Stimulated activated CD8-positive, alpha-beta memory T cell treated with anti-CD3 and anti-CD28 coated beads, Interleukin-15, amount 100 ng/mL, for 1 hour (primary cell): ENCODE measurements around the gene NFYB.
"Not testable (repeated sequence)": the region's sequence is repeated elsewhere in the genome, so short reads cannot be mapped to it uniquely, and the experiment has no call there.

Experiments
- DNase-seq: peaks from one replicate; pipeline ENCODE4 v3.0.0-alpha.2; 2020; ENCODE audit warnings: low read depth

The NFYB gene

DNA sequence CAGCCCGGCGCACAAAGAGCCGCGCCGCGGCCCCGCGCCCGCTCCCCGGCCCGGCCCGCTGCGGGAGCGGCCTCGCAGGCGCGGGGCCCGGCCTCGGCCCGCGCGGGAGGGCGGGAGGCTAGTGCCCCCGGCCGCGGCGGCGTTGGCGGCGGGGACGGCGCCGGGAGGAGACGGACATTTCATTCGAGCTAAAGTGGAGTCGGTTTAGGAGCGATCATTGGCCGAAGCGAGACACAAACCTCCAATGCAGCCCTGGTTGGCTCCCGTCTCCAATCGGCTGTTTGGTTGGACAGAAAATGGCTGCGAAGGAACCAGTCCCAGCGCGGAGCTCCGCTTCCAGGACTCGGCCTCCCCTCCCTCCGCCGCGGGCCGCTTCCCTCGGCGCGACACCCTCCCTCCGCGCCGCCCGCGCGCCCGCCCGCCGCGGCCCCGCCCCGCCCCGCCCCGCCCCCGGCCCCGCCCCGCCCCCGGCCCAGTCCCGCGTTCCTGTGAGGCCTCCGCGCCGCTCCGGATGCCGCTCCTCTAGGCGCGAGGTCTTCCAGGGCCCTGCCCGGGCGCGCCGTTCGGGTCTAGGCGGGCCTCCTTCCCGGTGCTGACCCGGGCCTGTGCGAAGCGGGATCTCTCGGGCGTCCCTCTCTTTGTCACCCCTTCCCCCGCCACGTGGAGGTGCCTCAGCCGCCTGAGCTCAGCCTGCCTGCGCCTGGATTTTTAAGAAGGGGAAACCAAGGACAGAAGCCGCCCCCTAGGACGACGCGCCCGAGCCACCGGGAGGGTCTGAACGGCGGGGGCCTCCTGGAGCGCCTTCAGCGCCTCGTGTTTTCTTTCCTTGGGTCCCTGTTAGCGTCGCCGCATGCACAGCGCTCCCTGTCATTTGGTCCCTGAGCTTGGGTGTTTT lies at the start of gene NFYB:
TSS of gene NFYB (minus strand) at position 309 of the 895 bp plus-strand sequence. CDS start 2,757 bp downstream, outside the sequence.
- DNase-seq: peak; percentile 75

GRCh38 chr12:104187446-104188155 lies 49.6 kb upstream of the NFYB start:
- DNase-seq: no peak

DNA sequence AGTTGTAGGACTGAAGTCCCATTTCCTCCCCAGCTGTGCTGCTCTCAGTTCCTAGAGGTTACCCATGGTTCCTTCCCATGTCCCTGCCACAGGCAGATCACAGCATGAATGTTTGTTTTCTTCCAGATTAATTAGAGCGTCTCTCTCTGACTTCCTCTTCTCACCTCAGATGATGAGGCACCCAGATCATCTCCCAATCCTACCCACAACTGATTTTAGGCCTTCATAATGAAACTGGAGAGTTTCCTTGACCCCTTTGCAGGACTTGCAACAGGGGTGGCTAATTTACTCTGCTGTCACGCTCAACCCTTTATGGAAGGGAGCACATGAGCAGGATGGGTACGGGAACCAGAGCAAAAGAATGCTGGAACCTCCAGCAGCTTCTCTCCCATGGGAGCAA lies 45.4 kb upstream of the NFYB start:
- DNase-seq: no peak

GRCh38 chr12:104182621-104183378 lies 44.8 kb upstream of the NFYB start:
- DNase-seq: no peak

- DNase-seq: no peak
Measured at GRCh38 chr12:104182144-104182543, 44.1 kb upstream of the NFYB start.

- no peak for DNase-seq
Measured at GRCh38 chr12:104181313-104181712, 43.3 kb upstream of the NFYB start.

DNA sequence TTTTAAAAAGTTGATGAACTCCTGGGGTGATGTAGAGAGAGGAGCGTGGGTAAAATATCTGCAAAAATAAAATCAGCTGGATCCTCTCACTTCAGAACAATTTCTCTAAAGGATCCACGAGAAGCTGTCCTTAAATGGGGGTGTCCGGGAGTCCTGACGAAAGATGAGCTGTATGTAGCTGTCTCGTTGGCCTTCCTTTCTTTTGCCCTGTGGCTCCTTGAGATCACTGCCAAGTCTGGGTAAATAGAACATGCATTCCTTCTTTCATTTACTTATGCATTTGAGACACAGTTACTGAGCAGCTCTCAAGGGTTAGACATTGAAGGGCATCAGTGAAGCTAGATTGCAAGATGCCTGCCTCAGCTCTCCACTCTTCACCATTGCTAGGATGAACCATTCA lies 42.4 kb upstream of the NFYB start:
- DNase-seq: no peak

DNA sequence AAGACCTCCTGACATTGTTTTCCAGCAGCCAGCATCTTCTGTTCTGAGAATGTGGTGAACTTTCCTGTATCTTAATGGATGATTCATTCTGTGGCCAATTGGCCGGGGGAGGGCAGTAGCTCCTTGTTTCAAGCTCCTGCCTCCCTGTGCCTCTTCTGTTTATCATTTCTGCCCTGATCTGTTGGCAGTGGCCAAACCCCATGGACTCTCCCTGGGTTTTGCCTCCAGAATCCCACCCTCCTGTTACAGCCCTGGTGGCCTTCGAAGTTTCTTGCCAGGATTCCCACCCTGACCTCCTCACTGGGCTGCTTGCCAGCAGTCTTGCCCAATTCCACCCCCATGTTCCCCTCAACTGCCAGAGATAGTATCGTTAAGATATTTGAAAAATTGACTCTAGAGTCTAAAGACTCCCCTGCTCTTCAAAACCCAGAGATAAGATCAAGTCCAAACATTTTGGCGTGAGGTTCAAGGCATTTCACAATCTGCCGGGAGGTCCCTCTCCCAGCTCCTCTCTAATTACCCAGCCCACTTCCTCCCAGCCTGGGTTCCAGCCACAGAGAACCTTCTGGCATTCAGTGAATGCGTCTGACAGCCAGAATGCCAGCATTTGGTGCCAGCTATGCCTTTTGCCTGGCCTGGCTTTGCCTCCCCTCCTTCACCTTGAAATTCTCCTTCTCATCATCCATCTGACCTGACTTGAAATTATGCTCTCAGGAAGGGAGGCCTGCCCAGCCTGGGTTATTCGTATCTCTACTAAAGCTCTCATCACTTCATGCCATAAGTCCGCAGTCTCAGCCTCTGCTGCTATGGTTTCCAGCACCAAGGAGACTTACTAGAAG lies 39.9 kb upstream of the NFYB start:
- DNase-seq: no peak

- no peak for DNase-seq
Measured at GRCh38 chr12:104177336-104177662, 39.3 kb upstream of the NFYB start.

GRCh38 chr12:104175726-104176247 lies 37.8 kb upstream of the NFYB start:
- no peak for DNase-seq

DNA sequence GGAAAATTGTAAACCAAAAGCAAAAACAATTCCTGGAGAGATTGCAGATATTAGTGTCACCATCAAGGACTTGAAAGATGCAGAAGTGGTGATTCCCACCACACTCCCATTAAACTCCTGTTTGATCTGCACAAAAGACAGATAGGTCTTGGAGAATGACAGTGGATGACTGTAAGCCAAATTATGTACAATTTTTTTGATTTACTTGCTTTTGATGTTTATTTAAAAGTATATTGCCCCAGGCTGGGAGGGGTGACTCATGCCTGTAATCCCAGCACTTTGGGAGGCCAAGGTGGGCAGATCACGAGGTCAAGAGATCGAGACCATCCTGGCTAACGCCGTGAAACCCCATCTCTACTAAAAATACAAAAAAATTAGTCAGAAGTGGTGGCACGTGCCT lies 35.8 kb upstream of the NFYB start:
- not testable (repeated sequence) for DNase-seq

DNA sequence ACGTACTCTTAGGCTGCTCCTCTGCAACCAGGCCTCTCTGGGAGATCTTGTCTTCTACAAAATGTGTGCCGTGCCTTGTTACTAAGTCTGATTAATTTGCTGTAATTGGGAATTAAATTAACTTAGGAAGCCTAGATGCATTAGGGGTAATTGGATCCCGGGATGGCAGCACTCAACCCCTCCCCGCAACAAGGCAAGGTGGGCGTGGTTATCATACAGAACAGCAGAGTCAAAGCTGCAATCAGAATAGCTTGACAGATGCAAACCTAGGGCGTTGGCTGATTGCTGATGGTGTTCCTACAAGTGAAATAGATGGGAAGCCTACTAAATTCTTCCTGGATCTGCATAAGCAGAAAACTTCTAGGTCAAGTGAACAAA lies 34.5 kb upstream of the NFYB start:
- no peak for DNase-seq

- no peak for DNase-seq
Measured at GRCh38 chr12:104171785-104172569, 34.0 kb upstream of the NFYB start.

- DNase-seq: no peak
Measured at GRCh38 chr12:104168596-104168995, 30.6 kb upstream of the NFYB start.

DNA sequence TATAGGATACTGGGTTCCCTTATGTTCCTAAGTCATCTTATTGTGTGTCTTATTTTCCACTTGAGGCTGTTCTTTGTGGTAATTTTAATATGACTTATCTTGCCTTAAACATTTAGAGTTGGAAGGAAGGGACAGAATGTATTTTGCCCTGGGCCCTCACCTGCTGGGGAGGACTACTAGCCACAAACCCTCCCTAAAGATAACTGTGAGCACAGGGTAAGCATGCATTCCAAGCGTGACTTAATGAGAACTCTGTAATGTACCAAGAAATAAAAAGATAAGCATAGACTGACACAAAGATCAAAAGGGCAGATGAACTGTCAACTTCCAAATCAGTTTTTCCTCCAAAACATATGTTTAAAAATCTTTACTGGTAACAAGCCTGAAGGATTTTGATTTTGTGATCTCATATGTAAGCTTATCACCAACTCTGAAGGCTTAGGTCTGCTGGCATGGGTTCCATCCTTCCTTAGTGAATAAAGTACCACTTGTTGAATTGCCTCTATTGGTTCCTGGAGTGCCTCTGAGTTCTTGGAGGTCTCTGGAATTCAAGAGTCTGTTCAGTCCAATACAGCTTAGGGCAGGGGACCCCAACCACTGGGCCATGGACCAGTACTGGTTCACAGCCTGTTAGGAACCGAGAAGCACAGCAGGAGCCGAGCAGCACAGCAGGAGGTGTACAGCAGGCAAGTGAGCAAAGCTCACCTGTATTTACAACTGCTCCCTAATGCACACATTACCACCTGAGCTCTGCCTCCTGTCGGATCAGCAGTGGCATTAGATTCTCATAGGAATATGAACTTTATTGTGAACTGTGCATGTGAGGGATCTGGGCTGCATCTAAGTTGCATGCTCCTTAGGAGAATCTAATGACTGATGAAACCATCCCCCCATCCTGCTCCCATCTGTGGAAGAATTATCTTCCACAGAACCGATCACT lies 29.8 kb upstream of the NFYB start:
- DNase-seq: no peak

GRCh38 chr12:104166465-104166864 lies 28.5 kb upstream of the NFYB start:
- no peak for DNase-seq

GRCh38 chr12:104165801-104166200 lies 27.8 kb upstream of the NFYB start:
- DNase-seq: no peak

DNA sequence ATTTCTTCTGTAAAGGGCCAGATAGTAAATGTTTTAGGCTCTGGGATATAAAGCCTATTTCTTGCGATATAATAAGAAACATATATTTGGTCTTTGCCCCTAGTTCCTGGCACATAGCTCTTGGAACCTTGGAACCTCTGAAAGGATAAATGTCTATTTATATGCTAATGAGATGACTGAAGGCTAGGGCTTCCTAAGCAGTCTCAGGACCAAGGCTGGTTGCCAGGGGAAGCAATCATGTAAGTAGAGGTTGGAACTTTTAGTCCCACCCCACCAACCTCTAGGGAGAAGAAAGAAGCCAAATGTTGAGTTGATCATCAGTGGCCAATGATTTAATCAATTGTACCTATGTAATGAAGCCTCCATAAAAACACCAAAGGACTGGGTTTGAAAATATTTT lies 26.6 kb upstream of the NFYB start:
- no peak for DNase-seq

GRCh38 chr12:104163631-104164030 lies 25.6 kb upstream of the NFYB start:
- DNase-seq: no peak

GRCh38 chr12:104163028-104163427 lies 25.0 kb upstream of the NFYB start:
- not testable (repeated sequence) for DNase-seq
